Fibroblast of skin of scalp (primary cell): ENCODE results near the gene ELL2.
"Not testable (repeated sequence)": the region's sequence is repeated elsewhere in the genome, so short reads cannot be mapped to it uniquely, and the experiment has no call there.

ENCODE experiments used
- DNase-seq: peaks from one replicate; pipeline ENCODE4 v3.0.0-alpha.2; 2013

The ELL2 gene

GRCh38 chr5:95907740-95908706 lies 53.6 kb downstream of the ELL2 start:
- DNase-seq: peak; percentile 13

GRCh38 chr5:95907067-95907705 lies 54.5 kb downstream of the ELL2 start:
- DNase-seq: no peak

- not testable (repeated sequence) for DNase-seq
Measured at GRCh38 chr5:95906398-95906797, 55.3 kb downstream of the ELL2 start.

- DNase-seq: no peak
Measured at GRCh38 chr5:95904827-95905226, 56.8 kb downstream of the ELL2 start.

GRCh38 chr5:95903838-95904237 lies 57.8 kb downstream of the ELL2 start:
- no peak for DNase-seq

GRCh38 chr5:95901676-95902627 lies 59.7 kb downstream of the ELL2 start:
- peak; percentile 50 for DNase-seq

GRCh38 chr5:95900383-95900958 lies 61.2 kb downstream of the ELL2 start:
- peak; percentile 66 for DNase-seq

GRCh38 chr5:95899829-95900228 lies 61.8 kb downstream of the ELL2 start:
- no peak for DNase-seq

- no peak for DNase-seq
Measured at GRCh38 chr5:95899006-95899405, 62.6 kb downstream of the ELL2 start.

- DNase-seq: no peak
Measured at GRCh38 chr5:95895771-95896170, 65.9 kb downstream of the ELL2 start.

- no peak for DNase-seq
Measured at GRCh38 chr5:95895251-95895650, 66.4 kb downstream of the ELL2 start.

- DNase-seq: peak; percentile 58
Measured at GRCh38 chr5:95892784-95893354, 68.8 kb downstream of the ELL2 start.

GRCh38 chr5:95891499-95891898 lies 70.2 kb downstream of the ELL2 start:
- DNase-seq: no peak

- DNase-seq: no peak
Measured at GRCh38 chr5:95889076-95889475, 72.6 kb downstream of the ELL2 start.

- no peak for DNase-seq
Measured at GRCh38 chr5:95887977-95888376, 73.7 kb downstream of the ELL2 start.

GRCh38 chr5:95886340-95887044 lies 75.2 kb downstream of the ELL2 start:
- no peak for DNase-seq

- no peak for DNase-seq
Measured at GRCh38 chr5:95884511-95884910, 77.1 kb downstream of the ELL2 start.

- peak; percentile 57 for DNase-seq
Measured at GRCh38 chr5:95884017-95884325, 77.7 kb downstream of the ELL2 start.

- no peak for DNase-seq
Measured at GRCh38 chr5:95883185-95884016, 78.2 kb downstream of the ELL2 start.

- DNase-seq: no peak
Measured at GRCh38 chr5:95881833-95882232, 79.8 kb downstream of the ELL2 start.
